Adipocyte (in vitro differentiated cells): ENCODE results near the gene PLA2G7.
A peak's percentile ranks its signal among the peaks of the same experiment; 100 is the strongest.
"Not testable (repeated sequence)": the region's sequence is repeated elsewhere in the genome, so short reads cannot be mapped to it uniquely, and the experiment has no call there.

Source experiments
- DNase-seq: peaks from one replicate; pipeline ENCODE4 v3.0.0-alpha.2; 2015; ENCODE audit warnings: low read depth
- H3K27me3 ChIP-seq: replicated peaks from 2 replicates; pipeline ENCODE4 v1.7.0; 2013; ENCODE audit warnings: mild to moderate bottlenecking, low read length, moderate library complexity; ENCODE audit not compliant: control insufficient read depth, insufficient read depth
- H3K36me3 ChIP-seq: 2 replicates; pipeline ENCODE4 v1.7.0; 2013; ENCODE audit warnings: low read length, mild to moderate bottlenecking, moderate library complexity; ENCODE audit not compliant: control insufficient read depth, insufficient read depth, severe bottlenecking
- H3K4me1 ChIP-seq: 2 replicates; pipeline ENCODE4 v1.7.0; 2013; ENCODE audit warnings: mild to moderate bottlenecking, low read length, moderate library complexity; ENCODE audit not compliant: control insufficient read depth, insufficient read depth
- H3K4me3 ChIP-seq: 2 replicates; pipeline ENCODE4 v1.7.0; 2013; ENCODE audit warnings: mild to moderate bottlenecking, low read length, moderate library complexity
- H3K9ac ChIP-seq: 2 replicates; pipeline ENCODE4 v1.7.0; 2013; ENCODE audit warnings: mild to moderate bottlenecking, low read length, moderate library complexity
- H3K9me3 ChIP-seq: 2 replicates; pipeline ENCODE4 v1.7.0; 2013; ENCODE audit warnings: mild to moderate bottlenecking, low read length, moderate library complexity; ENCODE audit not compliant: control insufficient read depth

Gene PLA2G7

GRCh38 chr6:46764280-46764679 lies 29.1 kb upstream of the PLA2G7 start:
- not testable (repeated sequence) for H3K4me1 ChIP-seq, H3K9ac ChIP-seq, DNase-seq, H3K4me3 ChIP-seq, H3K27me3 ChIP-seq, H3K36me3 ChIP-seq
- H3K9me3 ChIP-seq: peaks cover 11% of the 10 kb centered on the region

GRCh38 chr6:46763466-46763865 lies 28.3 kb upstream of the PLA2G7 start:
- DNase-seq: no peak
- Histone ChIP-seq H3K4me3 (no peak overlapping the region), H3K27me3 (peaks cover 3% of the 10 kb centered on the region), H3K36me3 (no peaks in the 10 kb centered on the region), H3K9ac (no peak overlapping the region), H3K9me3 (peaks cover 11% of the 10 kb centered on the region), H3K4me1 (no peaks in the 10 kb centered on the region)

- H3K9me3 ChIP-seq: no peaks in the 10 kb centered on the region
- no peak for DNase-seq
- H3K36me3 ChIP-seq: no peaks in the 10 kb centered on the region
- peaks cover 12% of the 10 kb centered on the region for H3K4me1 ChIP-seq
- H3K9ac ChIP-seq: no peak overlapping the region
- peaks cover 3% of the 10 kb centered on the region for H3K27me3 ChIP-seq
- H3K4me3 ChIP-seq: no peak overlapping the region
Measured at GRCh38 chr6:46760925-46761324, 25.8 kb upstream of the PLA2G7 start.

- peaks cover 12% of the 10 kb centered on the region for H3K4me1 ChIP-seq
- DNase-seq: no peak
- H3K27me3 ChIP-seq: peaks cover 3% of the 10 kb centered on the region
- H3K9ac ChIP-seq: no peak overlapping the region
- no peak overlapping the region for H3K4me3 ChIP-seq
- H3K36me3 ChIP-seq: no peaks in the 10 kb centered on the region
- no peaks in the 10 kb centered on the region for H3K9me3 ChIP-seq
Measured at GRCh38 chr6:46758960-46759753, 24.0 kb upstream of the PLA2G7 start.

GRCh38 chr6:46757214-46757596 lies 22.0 kb upstream of the PLA2G7 start:
- H3K36me3 ChIP-seq: no peaks in the 10 kb centered on the region
- no peaks in the 10 kb centered on the region for H3K27me3 ChIP-seq
- H3K4me3 ChIP-seq: no peak overlapping the region
- DNase-seq: no peak
- H3K9ac ChIP-seq: no peak overlapping the region
- H3K9me3 ChIP-seq: no peaks in the 10 kb centered on the region
- peaks cover 12% of the 10 kb centered on the region for H3K4me1 ChIP-seq

DNA sequence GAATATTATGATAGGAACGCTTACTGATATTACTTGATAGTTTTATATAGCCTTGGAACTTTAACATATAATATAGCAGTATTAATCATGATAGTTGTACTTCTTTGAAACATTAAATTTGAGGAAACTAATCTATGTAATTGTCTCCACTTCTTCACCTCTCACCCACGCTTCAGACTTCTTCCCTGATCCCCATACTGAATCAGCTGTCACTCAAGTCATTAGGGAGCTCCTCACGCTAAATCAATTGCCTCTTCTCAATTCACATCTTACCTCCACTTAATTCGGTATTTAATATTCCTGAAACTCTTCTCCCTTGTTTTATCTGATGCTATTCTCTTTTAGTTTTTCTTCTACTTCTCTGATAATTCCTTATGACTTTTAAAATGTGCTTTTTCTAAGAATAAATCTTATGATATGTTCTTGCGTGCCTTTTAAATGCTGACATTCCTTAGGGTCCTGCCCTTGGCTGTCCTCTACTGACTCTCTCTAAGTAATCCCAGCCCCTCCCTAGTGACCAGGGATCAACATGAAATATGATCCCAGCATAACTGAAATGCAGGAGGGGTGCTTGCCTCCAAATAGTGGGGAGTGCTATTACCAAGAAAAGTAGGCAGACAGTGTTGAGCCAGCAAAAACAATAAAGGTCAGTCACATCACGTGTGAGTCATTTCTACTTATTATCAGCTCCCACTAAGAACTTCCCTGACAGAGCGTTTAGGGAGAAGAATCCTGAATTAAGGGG lies 21.5 kb upstream of the PLA2G7 start:
- no peaks in the 10 kb centered on the region for H3K36me3 ChIP-seq
- peak; percentile 20 for DNase-seq
- no peak overlapping the region for H3K9ac ChIP-seq
- peaks cover 12% of the 10 kb centered on the region for H3K4me1 ChIP-seq
- H3K27me3 ChIP-seq: no peaks in the 10 kb centered on the region
- no peaks in the 10 kb centered on the region for H3K9me3 ChIP-seq
- no peak overlapping the region for H3K4me3 ChIP-seq

DNA sequence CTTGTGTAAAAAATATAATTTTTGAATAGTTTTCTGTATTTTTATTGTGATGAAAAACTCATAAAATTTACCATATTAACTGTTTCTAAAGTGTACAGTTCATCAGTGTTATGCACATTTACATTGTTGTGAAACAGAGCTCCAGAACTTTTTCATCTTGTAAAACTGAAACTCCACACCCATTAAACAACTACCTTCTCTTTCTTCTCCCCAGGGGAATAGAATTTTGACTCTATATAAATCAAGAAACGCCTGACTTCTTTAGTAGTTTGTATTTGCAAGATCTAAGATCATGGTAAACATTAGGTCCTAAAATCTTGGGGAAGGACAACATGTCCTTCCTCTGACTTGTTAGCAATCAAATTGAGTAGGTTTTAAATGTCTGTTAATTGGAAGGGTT lies 20.7 kb upstream of the PLA2G7 start:
- Histone ChIP-seq H3K4me3 (no peak overlapping the region), H3K27me3 (no peaks in the 10 kb centered on the region), H3K36me3 (no peaks in the 10 kb centered on the region), H3K9me3 (no peaks in the 10 kb centered on the region), H3K4me1 (peaks cover 12% of the 10 kb centered on the region), H3K9ac (no peak overlapping the region)
- DNase-seq: no peak

DNA sequence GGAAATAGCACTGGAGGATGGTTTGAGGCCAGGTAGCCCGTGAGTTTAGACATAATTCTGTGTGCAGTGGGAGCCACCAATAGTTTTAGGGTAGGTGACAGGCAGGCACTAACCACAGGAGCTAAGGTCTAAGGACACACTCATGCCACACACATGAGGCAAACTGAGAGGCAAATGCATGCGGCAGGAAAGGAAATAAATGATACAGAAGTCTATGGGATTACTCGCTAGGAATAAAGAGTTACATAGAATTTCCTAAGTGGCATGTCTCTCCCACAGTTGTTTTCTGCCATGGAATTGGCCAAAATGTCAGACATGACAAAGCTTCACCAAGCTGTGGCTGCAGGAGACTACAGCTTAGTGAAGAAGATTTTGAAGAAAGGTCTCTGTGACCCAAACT lies 16.5 kb upstream of the PLA2G7 start:
- Histone ChIP-seq H3K4me1 (peaks cover 2% of the 10 kb centered on the region), H3K4me3 (no peak overlapping the region), H3K36me3 (no peaks in the 10 kb centered on the region), H3K27me3 (no peaks in the 10 kb centered on the region), H3K9me3 (no peaks in the 10 kb centered on the region), H3K9ac (no peak overlapping the region)
- no peak for DNase-seq

GRCh38 chr6:46749731-46750130 lies 14.6 kb upstream of the PLA2G7 start:
- peaks cover 6% of the 10 kb centered on the region for H3K27me3 ChIP-seq
- no peaks in the 10 kb centered on the region for H3K9me3 ChIP-seq
- no peak overlapping the region for H3K4me3 ChIP-seq
- H3K36me3 ChIP-seq: no peaks in the 10 kb centered on the region
- DNase-seq: no peak
- H3K4me1 ChIP-seq: no peaks in the 10 kb centered on the region
- no peak overlapping the region for H3K9ac ChIP-seq

DNA sequence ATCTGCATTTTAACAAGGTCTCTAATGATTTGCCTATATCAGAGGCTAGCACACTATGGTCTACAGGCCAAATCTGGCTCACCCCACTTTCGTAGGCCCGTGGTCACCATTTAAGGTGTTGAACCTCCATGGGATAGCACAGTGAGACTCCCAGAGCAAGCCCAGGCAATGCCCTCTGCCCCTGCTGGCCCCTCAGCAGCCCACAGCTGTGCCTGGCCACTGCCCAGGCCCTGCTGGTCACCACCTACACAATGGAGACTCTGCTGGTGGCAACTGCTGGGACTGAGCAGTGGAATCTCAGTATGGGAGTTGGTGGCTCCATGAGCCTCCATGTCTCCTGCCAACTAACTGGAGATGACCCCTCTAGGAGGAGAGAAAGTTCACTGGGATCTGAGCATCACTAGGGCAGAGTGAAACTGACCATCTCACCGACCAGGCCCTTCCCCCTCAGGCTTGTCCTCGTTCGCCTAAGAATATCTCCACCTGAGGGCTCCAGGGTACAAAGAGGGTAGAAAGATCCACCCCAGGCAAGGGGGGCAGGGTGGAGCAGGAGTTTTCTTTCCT lies 13.8 kb upstream of the PLA2G7 start:
- peaks cover 9% of the 10 kb centered on the region for H3K27me3 ChIP-seq
- H3K4me1 ChIP-seq: no peaks in the 10 kb centered on the region
- no peak overlapping the region for H3K4me3 ChIP-seq
- no peak for DNase-seq
- no peaks in the 10 kb centered on the region for H3K9me3 ChIP-seq
- H3K9ac ChIP-seq: no peak overlapping the region
- no peaks in the 10 kb centered on the region for H3K36me3 ChIP-seq

DNA sequence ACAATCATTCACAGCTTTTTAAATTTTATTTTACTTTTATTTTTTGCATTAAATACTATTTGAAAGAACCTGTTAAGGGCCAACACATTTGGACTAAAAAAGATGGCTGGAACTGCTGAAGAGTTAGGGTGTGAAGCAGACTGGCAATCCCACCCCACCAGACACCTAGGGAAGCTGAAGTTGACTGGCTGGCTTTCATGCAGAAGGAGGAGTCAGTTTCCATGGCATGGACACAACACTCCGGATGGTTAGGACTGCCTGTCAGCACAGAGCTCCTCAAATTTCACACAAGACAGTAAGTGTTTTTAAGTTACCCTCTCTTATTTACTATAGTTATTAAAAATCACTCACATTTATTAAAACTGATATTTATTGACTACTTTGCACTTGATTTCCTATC lies 11.5 kb upstream of the PLA2G7 start, which contains the start of gene ANKRD66:
Gene ANKRD66 (plus strand): TSS at position 238 of the 400 bp plus-strand sequence. CDS start 5,016 bp downstream, outside the sequence.
- Histone ChIP-seq H3K4me3 (no peak within 1 kb of the TSS), H3K4me1 (no peaks in the 10 kb centered on the region), H3K9me3 (no peaks in the 10 kb centered on the region), H3K9ac (no peak within 1 kb of the TSS), H3K27me3 (peaks cover 9% of the 10 kb centered on the region), H3K36me3 (no peaks in the 10 kb centered on the region)
- DNase-seq: no peak
